DND-41 (cell line): ENCODE results near the gene TMX4.

ENCODE experiments used
- ATAC-seq: fragments of 200-7000 bp; cut with Tn5 transposase; 3 replicates; pipeline ENCODE4 v1.9.1; 2021; ENCODE audit warnings: low read depth; ENCODE audit not compliant: insufficient read depth
- DNase-seq: peaks from one replicate; pipeline ENCODE4 v3.0.0-alpha.2; 2020
- H2AFZ ChIP-seq: 2 replicates; pipeline ENCODE4 v1.6.0; 2012; ENCODE audit warnings: low read depth, low read length
- H3K27ac ChIP-seq: 2 replicates; pipeline ENCODE4 v1.5.1; 2012; ENCODE audit warnings: low read length, inconsistent platforms
- H3K27me3 ChIP-seq: fragments of 200-600 bp; sonication (generic); 2 replicates; pipeline ENCODE4 v1.6.0; 2012; ENCODE audit warnings: low read length, mild to moderate bottlenecking, inconsistent platforms; ENCODE audit not compliant: insufficient read depth, poor library complexity
- H3K36me3 ChIP-seq: 2 replicates; pipeline ENCODE4 v1.5.1; 2012; ENCODE audit warnings: low read length, inconsistent platforms; ENCODE audit not compliant: insufficient read depth
- H3K4me1 ChIP-seq: 2 replicates; pipeline ENCODE4 v1.5.1; 2012; ENCODE audit warnings: mild to moderate bottlenecking, low read length; ENCODE audit not compliant: insufficient read depth
- H3K4me2 ChIP-seq: 2 replicates; pipeline ENCODE4 v1.6.0; 2012; ENCODE audit warnings: mild to moderate bottlenecking, moderate library complexity, low read length, inconsistent platforms; ENCODE audit not compliant: insufficient read depth
- H3K4me3 ChIP-seq, 2 experiments: fragments of 200-600 bp in 1 of 2; shearing (Covaris generic) in 1 of 2; 2 replicates each; pipeline ENCODE4 v1.5.1; 2012 to 2016; ENCODE audit warnings: inconsistent platforms in 2 of 2, low read length in 2 of 2, mild to moderate bottlenecking in 2 of 2, low read depth in 1 of 2, moderate library complexity in 1 of 2
- H3K79me2 ChIP-seq: 2 replicates; pipeline ENCODE4 v1.6.0; 2012; ENCODE audit warnings: low read length, inconsistent platforms; ENCODE audit not compliant: insufficient read depth
- H3K9ac ChIP-seq: 2 replicates; pipeline ENCODE4 v1.6.0; 2012; ENCODE audit warnings: low read depth, mild to moderate bottlenecking, inconsistent platforms, low read length, moderate library complexity
- H3K9me3 ChIP-seq: 2 replicates; pipeline ENCODE4 v1.5.1; 2012; ENCODE audit warnings: low read length, moderate library complexity, mild to moderate bottlenecking, inconsistent platforms; ENCODE audit not compliant: insufficient read depth, severe bottlenecking
- H4K20me1 ChIP-seq: 2 replicates; pipeline ENCODE4 v1.6.0; 2012; ENCODE audit warnings: low read length; ENCODE audit not compliant: insufficient read depth
- EZH2 ChIP-seq: IDR thresholded peaks from 3 replicates; pipeline ENCODE4 v1.6.1; 2012; ENCODE audit warnings: borderline replicate concordance, low read depth, mild to moderate bottlenecking, moderate library complexity, low read length, inconsistent platforms; ENCODE audit not compliant: severe bottlenecking
- TF ChIP-seq, protein P1 (sequence below): IDR thresholded peaks from 2 replicates; pipeline ENCODE4 v1.5.1; 2012; ENCODE audit warnings: borderline replicate concordance, low read length, moderate library complexity, mild to moderate bottlenecking; ENCODE audit not compliant: poor library complexity, severe bottlenecking; ENCODE audit errors: extremely low read depth

The TMX4 gene

DNA sequence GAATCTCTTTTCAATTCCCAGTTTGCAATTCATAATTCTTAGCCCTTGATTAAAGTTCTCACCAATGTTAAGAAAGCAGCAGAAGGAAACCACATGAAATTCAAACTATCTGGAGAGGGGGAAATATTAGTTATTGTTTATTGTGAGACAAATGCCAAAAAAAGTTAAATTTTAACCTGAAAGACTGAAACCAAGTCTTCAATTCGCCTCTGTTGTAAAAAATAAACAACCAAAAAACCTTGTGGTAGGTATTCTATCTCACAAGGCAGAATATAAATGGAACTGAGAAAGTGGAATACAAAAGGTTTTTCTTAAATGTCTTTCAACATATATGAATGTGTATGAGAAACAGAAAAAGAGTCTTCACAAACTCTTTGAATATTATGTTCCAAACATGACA lies 24.8 kb downstream of the TMX4 start:
- no peak overlapping the region for H3K4me2 ChIP-seq
- H3K4me3 ChIP-seq = no peak overlapping the region
- DNase-seq (no peak), ATAC-seq (no peak)
- H3K4me1 ChIP-seq = no peaks in the 10 kb centered on the region
- H3K9me3 ChIP-seq = peaks cover 18% of the 10 kb centered on the region
- H3K27ac ChIP-seq = no peak overlapping the region
- H3K9ac ChIP-seq = no peak overlapping the region
- no peaks in the 10 kb centered on the region for H3K27me3 ChIP-seq
- no peaks in the 10 kb centered on the region for H3K79me2 ChIP-seq
- TF ChIP-seq EZH2 = no peak
- TF ChIP-seq, protein P1, sequence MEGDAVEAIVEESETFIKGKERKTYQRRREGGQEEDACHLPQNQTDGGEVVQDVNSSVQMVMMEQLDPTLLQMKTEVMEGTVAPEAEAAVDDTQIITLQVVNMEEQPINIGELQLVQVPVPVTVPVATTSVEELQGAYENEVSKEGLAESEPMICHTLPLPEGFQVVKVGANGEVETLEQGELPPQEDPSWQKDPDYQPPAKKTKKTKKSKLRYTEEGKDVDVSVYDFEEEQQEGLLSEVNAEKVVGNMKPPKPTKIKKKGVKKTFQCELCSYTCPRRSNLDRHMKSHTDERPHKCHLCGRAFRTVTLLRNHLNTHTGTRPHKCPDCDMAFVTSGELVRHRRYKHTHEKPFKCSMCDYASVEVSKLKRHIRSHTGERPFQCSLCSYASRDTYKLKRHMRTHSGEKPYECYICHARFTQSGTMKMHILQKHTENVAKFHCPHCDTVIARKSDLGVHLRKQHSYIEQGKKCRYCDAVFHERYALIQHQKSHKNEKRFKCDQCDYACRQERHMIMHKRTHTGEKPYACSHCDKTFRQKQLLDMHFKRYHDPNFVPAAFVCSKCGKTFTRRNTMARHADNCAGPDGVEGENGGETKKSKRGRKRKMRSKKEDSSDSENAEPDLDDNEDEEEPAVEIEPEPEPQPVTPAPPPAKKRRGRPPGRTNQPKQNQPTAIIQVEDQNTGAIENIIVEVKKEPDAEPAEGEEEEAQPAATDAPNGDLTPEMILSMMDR = no peak
- no peak overlapping the region for H2AFZ ChIP-seq
- peaks cover 59% of the 10 kb centered on the region for H3K36me3 ChIP-seq
- no peaks in the 10 kb centered on the region for H4K20me1 ChIP-seq

DNA sequence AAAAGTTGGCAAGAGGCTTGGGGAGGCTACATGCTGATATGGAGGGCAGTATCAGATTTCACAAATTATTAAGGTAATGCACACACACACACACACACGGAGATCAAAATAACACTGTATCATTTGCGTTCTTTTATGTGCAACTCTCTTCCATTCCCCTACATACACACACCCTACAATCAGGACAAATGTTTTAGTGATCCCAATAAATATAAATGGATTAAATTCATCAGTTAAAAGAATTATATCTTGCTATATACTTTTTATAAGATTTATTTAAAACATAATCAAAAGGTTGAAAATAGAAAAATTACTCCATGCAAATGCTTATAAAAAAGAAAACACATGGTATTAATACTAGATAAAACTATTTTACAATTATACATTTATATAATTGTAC lies 25.9 kb downstream of the TMX4 start:
- Histone ChIP-seq H4K20me1 (no peaks in the 10 kb centered on the region), H3K4me2 (no peak overlapping the region), H3K27me3 (no peaks in the 10 kb centered on the region), H2AFZ (no peak overlapping the region), H3K36me3 (peaks cover 49% of the 10 kb centered on the region), H3K4me3 (no peak overlapping the region), H3K9ac (no peak overlapping the region), H3K9me3 (peaks cover 18% of the 10 kb centered on the region), H3K79me2 (no peaks in the 10 kb centered on the region), H3K4me1 (no peaks in the 10 kb centered on the region), H3K27ac (no peak overlapping the region)
- DNase-seq (no peak), ATAC-seq (no peak)
- TF ChIP-seq, protein P1 = no peak
- no peak for TF ChIP-seq EZH2

DNA sequence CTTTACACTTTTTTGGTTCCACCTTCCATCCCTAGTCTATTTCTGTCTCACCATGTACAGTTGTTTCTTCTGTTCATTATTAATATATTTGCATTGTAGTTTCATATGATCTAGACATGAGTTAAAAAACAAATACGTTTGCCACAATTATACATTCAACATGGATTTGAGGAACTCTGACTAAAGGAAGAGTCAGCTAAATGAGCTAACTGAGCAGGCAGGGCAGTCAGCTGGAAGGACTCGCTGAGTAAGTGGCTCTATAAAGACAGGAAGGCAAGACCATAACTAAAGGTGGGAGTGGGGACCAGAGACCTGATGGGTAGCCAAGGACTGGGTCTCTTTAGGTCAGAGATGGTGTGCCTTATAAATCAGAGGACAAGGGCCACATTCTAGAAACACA lies 26.3 kb downstream of the TMX4 start:
- Histone ChIP-seq H3K9me3 (peaks cover 18% of the 10 kb centered on the region), H3K79me2 (no peaks in the 10 kb centered on the region), H3K27ac (no peak overlapping the region), H3K9ac (no peak overlapping the region), H4K20me1 (no peaks in the 10 kb centered on the region), H2AFZ (no peak overlapping the region), H3K4me2 (no peak overlapping the region), H3K27me3 (no peaks in the 10 kb centered on the region), H3K4me1 (no peaks in the 10 kb centered on the region), H3K36me3 (peaks cover 44% of the 10 kb centered on the region), H3K4me3 (no peak overlapping the region)
- no peak for ATAC-seq
- TF ChIP-seq, protein P1 = no peak
- TF ChIP-seq EZH2 = no peak
- DNase-seq = no peak

DNA sequence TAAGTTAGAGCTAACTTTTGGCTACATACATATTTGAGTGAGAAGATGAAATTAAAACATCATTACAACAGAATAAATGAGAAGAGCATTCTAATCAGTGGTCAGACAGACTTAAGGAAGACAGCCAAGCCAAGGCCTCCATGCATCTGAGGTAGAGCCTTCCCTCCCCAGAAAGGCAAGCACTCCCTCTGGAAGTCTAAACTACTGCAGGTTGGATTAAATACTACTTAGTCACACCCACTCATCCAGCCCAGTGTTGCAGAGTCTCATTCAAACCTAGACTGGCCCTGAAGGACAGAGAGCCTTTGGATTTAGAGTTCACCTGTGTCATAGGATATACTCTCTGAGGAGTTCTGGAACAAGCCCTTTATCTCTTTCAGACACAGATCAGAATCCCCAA lies 29.2 kb downstream of the TMX4 start:
- no peak for DNase-seq
- ATAC-seq = no peak
- no peak overlapping the region for H3K4me2 ChIP-seq

More for the DNA sequence above, 29.2 kb downstream of the TMX4 start:
- Histone ChIP-seq H3K4me1 (no peaks in the 10 kb centered on the region), H3K27me3 (no peaks in the 10 kb centered on the region), H3K9me3 (peaks cover 15% of the 10 kb centered on the region), H4K20me1 (no peaks in the 10 kb centered on the region), H3K36me3 (peaks cover 19% of the 10 kb centered on the region; the same call in 1 of the 2 replicates), H3K79me2 (no peaks in the 10 kb centered on the region), H2AFZ (no peak overlapping the region), H3K4me3 (no peak overlapping the region), H3K9ac (no peak overlapping the region), H3K27ac (no peak overlapping the region)
- TF ChIP-seq EZH2 = no peak
- TF ChIP-seq, protein P1 = no peak
